ENCODE measurements around the gene RAB3GAP1.

RAB3GAP1 gene

GRCh38 chr2:135052042-135052876 is at the start of gene RAB3GAP1:
Gene RAB3GAP1, plus strand, starts transcription at chr2:135052292. Its CDS starts 16 bp downstream, at chr2:135052308.
- no peak for TF ChIP-seq CTCF (IDR thresholded peaks at IDR 0.05; ENCODE audit: low read depth, low read length, missing control alignments)
- H3K4me3 ChIP-seq (ENCODE audit: low read depth, low read length) = peak within 1 kb of the TSS; percentile 82
- DNase-seq (ENCODE audit: low read depth) = peak; percentile 70
- in situ Hi-C loops (cut with HindIII; ENCODE audit: low sequenced_read_pairs) = no loop called here

GRCh38 chr2:135002836-135003235 is 49.3 kb upstream of the RAB3GAP1 start:
- in situ Hi-C loops (cut with HindIII; ENCODE audit: low sequenced_read_pairs) = loop anchor here (5.0 kb wide), 1 partner anchor 704 kb away; no protein-coding TSS in a partner anchor
- H3K4me3 ChIP-seq (ENCODE audit: low read depth, low read length) = no peak overlapping the region
- TF ChIP-seq CTCF (IDR thresholded peaks at IDR 0.05; ENCODE audit: low read depth, low read length, missing control alignments) = no peak
- no peak for DNase-seq (ENCODE audit: low read depth)

- in situ Hi-C loops (cut with HindIII; ENCODE audit: low sequenced_read_pairs) = loop anchor here (5.0 kb wide), 1 partner anchor 703 kb away; no protein-coding TSS in a partner anchor
- peak; percentile 29 for DNase-seq (ENCODE audit: low read depth)
- peak; percentile 97 for TF ChIP-seq CTCF (IDR thresholded peaks at IDR 0.05; ENCODE audit: low read depth, low read length, missing control alignments)
- H3K4me3 ChIP-seq (ENCODE audit: low read depth, low read length) = no peak overlapping the region
Measured at GRCh38 chr2:135004005-135004746, 47.9 kb upstream of the RAB3GAP1 start.

- in situ Hi-C loops (cut with HindIII; ENCODE audit: low sequenced_read_pairs) = no loop called here
- no peak for DNase-seq (ENCODE audit: low read depth)
- no peak overlapping the region for H3K4me3 ChIP-seq (ENCODE audit: low read depth, low read length)
- TF ChIP-seq CTCF (IDR thresholded peaks at IDR 0.05; ENCODE audit: low read depth, low read length, missing control alignments) = no peak
Measured at GRCh38 chr2:135005753-135006152, 46.3 kb upstream of the RAB3GAP1 start.

GRCh38 chr2:135009339-135009738 is 42.8 kb upstream of the RAB3GAP1 start:
- TF ChIP-seq CTCF (IDR thresholded peaks at IDR 0.05; ENCODE audit: low read depth, low read length, missing control alignments) = no peak
- DNase-seq (ENCODE audit: low read depth) = no peak
- no peak overlapping the region for H3K4me3 ChIP-seq (ENCODE audit: low read depth, low read length)
- in situ Hi-C loops (cut with HindIII; ENCODE audit: low sequenced_read_pairs) = no loop called here

- TF ChIP-seq CTCF (IDR thresholded peaks at IDR 0.05; ENCODE audit: low read depth, low read length, missing control alignments) = no peak
- DNase-seq (ENCODE audit: low read depth) = no peak
- no peak overlapping the region for H3K4me3 ChIP-seq (ENCODE audit: low read depth, low read length)
- in situ Hi-C loops (cut with HindIII; ENCODE audit: low sequenced_read_pairs) = no loop called here
Measured at GRCh38 chr2:135010200-135010942, 41.7 kb upstream of the RAB3GAP1 start.
